Bronchial epithelial cell (primary cell): ENCODE measurements around the gene ANK2. TPM values are rescaled to one million over a fixed set of nuclear protein-coding genes. Genes with fewer than 3 reads are reported as not detected.

Experiments used
- DNase-seq: peaks from one replicate; pipeline ENCODE4 v3.0.0-alpha.2; 2010; ENCODE audit warnings: low read depth
- FAIRE-seq: peaks from 2 replicates; lab custom pipeline; 2011; peaks lifted over from hg19 to GRCh38; lab: Jason Lieb, UNC
- H3K27me3 ChIP-seq: 2 replicates; pipeline ENCODE4 v1.5.1; 2011; ENCODE audit warnings: low read length; ENCODE audit not compliant: control insufficient read depth, insufficient read depth
- H3K36me3 ChIP-seq: 2 replicates; pipeline ENCODE4 v1.5.1; 2011; ENCODE audit warnings: low read length; ENCODE audit not compliant: control insufficient read depth, insufficient read depth
- H3K4me3 ChIP-seq: 2 replicates; pipeline ENCODE4 v1.5.1; 2011; ENCODE audit warnings: mild to moderate bottlenecking, low read depth, low read length, control low read depth
- total RNA-seq: library from RNA; depleted of rRNA; stranded (reverse); fragments of >200 nt; gene quantifications from 2 replicates; pipeline ENCODE4 v1.2.1, GENCODE V29; 2014
- TF ChIP-seq, protein P1 (sequence below): IDR thresholded peaks from 2 replicates; pipeline ENCODE4 v1.5.1; 2011; ENCODE audit warnings: mild to moderate bottlenecking, moderate library complexity, low read length, control low read depth, inconsistent platforms; ENCODE audit not compliant: insufficient read depth, severe bottlenecking

The ANK2 gene
- total RNA-seq, 1 donor from 2014 or later: 2.6 TPM

DNA sequence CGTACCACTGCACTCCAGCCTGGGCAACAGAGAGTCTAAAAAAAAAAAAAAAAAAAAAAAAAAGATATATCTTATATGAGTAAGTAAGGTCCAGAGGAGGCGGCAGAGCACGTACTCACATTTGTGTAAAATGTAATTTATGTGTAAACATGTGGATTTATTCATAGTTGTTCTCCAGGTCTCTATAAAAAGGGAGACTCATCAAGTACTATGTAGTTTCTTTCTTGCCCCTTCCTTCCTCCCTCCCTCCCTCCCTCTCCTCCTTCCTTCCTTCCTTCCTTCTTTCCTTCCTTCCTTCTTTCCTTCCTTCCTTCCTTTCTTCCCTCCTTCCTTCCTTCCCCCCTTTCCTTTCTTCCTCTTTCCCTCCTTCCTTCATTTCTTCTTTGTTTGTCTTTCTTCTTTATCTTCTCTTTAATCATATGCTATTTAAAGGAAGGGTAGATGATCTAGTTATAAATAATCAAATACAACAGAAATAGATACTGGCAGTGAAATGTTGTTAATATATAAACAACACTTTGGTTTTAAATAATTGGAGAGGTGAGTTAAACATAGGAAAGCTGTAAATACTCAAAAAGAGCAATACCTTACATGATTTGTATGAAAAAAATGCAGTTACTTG, 344.8 kb downstream of the ANK2 start:
- no peak for DNase-seq
- H3K36me3 ChIP-seq: no peaks in the 10 kb centered on the region
- H3K27me3 ChIP-seq: no peaks in the 10 kb centered on the region
- H3K4me3 ChIP-seq: no peak overlapping the region
- no peak for FAIRE-seq
- TF ChIP-seq, protein P1, sequence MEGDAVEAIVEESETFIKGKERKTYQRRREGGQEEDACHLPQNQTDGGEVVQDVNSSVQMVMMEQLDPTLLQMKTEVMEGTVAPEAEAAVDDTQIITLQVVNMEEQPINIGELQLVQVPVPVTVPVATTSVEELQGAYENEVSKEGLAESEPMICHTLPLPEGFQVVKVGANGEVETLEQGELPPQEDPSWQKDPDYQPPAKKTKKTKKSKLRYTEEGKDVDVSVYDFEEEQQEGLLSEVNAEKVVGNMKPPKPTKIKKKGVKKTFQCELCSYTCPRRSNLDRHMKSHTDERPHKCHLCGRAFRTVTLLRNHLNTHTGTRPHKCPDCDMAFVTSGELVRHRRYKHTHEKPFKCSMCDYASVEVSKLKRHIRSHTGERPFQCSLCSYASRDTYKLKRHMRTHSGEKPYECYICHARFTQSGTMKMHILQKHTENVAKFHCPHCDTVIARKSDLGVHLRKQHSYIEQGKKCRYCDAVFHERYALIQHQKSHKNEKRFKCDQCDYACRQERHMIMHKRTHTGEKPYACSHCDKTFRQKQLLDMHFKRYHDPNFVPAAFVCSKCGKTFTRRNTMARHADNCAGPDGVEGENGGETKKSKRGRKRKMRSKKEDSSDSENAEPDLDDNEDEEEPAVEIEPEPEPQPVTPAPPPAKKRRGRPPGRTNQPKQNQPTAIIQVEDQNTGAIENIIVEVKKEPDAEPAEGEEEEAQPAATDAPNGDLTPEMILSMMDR: no peak

GRCh38 chr4:113394730-113395530, 345.5 kb downstream of the ANK2 start:
- TF ChIP-seq, protein P1: peak; percentile 67
- no peaks in the 10 kb centered on the region for H3K27me3 ChIP-seq
- no peaks in the 10 kb centered on the region for H3K36me3 ChIP-seq
- no peak for FAIRE-seq
- no peak overlapping the region for H3K4me3 ChIP-seq
- peak; percentile 81 for DNase-seq

- TF ChIP-seq, protein P1: no peak
- Histone ChIP-seq H3K36me3 (no peaks in the 10 kb centered on the region), H3K4me3 (no peak overlapping the region), H3K27me3 (no peaks in the 10 kb centered on the region)
- no peak for DNase-seq
- no peak for FAIRE-seq
Observed at GRCh38 chr4:113397114-113397701, 347.8 kb downstream of the ANK2 start.

GRCh38 chr4:113398441-113399143, 349.1 kb downstream of the ANK2 start:
- FAIRE-seq: peak; percentile 18
- TF ChIP-seq, protein P1: no peak
- peak; percentile 50 for DNase-seq
- no peaks in the 10 kb centered on the region for H3K27me3 ChIP-seq
- H3K4me3 ChIP-seq: no peak overlapping the region
- no peaks in the 10 kb centered on the region for H3K36me3 ChIP-seq

GRCh38 chr4:113404167-113404571, 354.7 kb downstream of the ANK2 start:
- DNase-seq (no peak), FAIRE-seq (no peak)
- no peak overlapping the region for H3K4me3 ChIP-seq
- no peaks in the 10 kb centered on the region for H3K36me3 ChIP-seq
- TF ChIP-seq, protein P1: no peak
- H3K27me3 ChIP-seq: no peaks in the 10 kb centered on the region
